Urinary bladder (tissue), 4 donors: ENCODE data around the gene DLL3. TPM values are rescaled to one million over a fixed set of nuclear protein-coding genes. Genes with fewer than 3 reads are reported as not detected.

Source experiments
- DNase-seq: peaks from one replicate; pipeline ENCODE4 v3.0.0-alpha.2; 2015; ENCODE audit errors: extremely low spot score
- H3K27ac ChIP-seq: one replicate; pipeline ENCODE4 v1.5.1; 2013; ENCODE audit warnings: low read depth, mild to moderate bottlenecking, moderate library complexity
- H3K36me3 ChIP-seq: one replicate; pipeline ENCODE4 v1.6.1; 2013; ENCODE audit warnings: mild to moderate bottlenecking, moderate library complexity; ENCODE audit not compliant: insufficient read depth
- H3K4me1 ChIP-seq: one replicate; pipeline ENCODE4 v1.6.1; 2013; ENCODE audit warnings: mild to moderate bottlenecking, moderate library complexity; ENCODE audit not compliant: insufficient read depth
- H3K4me3 ChIP-seq: one replicate; pipeline ENCODE4 v1.5.1; 2013; ENCODE audit warnings: low read depth, low read length
- WGBS: extraction: QIAGEN DNeasy Blood & Tissue Kit; methylation state at CpG from one replicate; pipeline ENCODE4 v1.1.7; 2013; 5-methylcytosine and 5-hydroxymethylcytosine counted together
- polyA plus RNA-seq: library from polyadenylated mRNA; stranded (reverse); fragments of 200-250 nt; gene quantifications from one replicate; pipeline ENCODE4 v1.2.3, GENCODE V29; 2013
- total RNA-seq: library from RNA; depleted of rRNA; stranded (reverse); fragments of >200 nt; gene quantifications from one replicate; pipeline ENCODE4 v1.2.3, GENCODE V29; 2014
- donor health status: healthy with polysubstance abuse.
- donor health status: healthy.

DLL3 gene
- total and polyA plus RNA-seq, 2 donors: not detected

DNA sequence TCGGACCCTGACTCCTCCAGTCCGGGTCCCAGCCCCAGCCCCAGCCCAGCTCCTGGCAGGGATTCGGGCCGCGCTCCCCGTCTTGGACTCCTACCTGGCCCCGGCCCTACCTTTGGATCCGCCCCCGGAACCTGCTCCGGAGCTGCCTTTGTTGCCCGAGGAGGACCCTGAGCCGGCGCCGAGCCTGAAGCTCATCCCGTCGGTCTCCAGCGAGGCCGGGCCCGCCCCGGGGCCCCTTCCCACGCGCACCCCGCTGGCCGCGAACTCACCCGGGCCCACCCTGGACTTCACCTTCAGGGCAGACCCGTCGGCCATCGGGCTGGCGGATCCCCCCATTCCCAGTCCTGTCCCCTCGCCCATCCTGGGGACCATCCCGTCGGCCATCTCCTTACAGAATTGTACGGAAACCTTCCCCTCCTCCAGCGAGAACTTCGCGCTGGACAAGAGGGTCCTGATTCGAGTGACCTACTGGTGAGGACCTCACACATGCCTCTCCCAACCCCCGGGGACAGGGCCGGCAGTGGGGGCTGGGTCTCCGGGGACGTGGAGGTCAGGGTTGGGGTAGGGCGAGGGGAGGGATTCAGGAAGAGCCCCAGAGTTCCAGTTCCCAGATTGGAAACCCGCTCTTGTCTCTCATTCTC is 16.9 kb downstream of the DLL3 start:
- 1% methylated on average over 44 of the region's 44 CpGs for whole genome bisulfite sequencing
- H3K36me3 ChIP-seq: no peaks in the 10 kb centered on the region
- peak overlapping the region; percentile 12 for H3K4me3 ChIP-seq
- H3K4me1 ChIP-seq: peaks cover 2% of the 10 kb centered on the region
- no peak for DNase-seq
- H3K27ac ChIP-seq: no peak overlapping the region

- no peak overlapping the region for H3K27ac ChIP-seq
- WGBS: 42% methylated on average over 6 of the region's 6 CpGs
- DNase-seq: no peak
- H3K4me3 ChIP-seq: no peak overlapping the region
- no peaks in the 10 kb centered on the region for H3K36me3 ChIP-seq
- peaks cover 2% of the 10 kb centered on the region for H3K4me1 ChIP-seq
Observed at GRCh38 chr19:39516270-39516669, 17.5 kb downstream of the DLL3 start.

DNA sequence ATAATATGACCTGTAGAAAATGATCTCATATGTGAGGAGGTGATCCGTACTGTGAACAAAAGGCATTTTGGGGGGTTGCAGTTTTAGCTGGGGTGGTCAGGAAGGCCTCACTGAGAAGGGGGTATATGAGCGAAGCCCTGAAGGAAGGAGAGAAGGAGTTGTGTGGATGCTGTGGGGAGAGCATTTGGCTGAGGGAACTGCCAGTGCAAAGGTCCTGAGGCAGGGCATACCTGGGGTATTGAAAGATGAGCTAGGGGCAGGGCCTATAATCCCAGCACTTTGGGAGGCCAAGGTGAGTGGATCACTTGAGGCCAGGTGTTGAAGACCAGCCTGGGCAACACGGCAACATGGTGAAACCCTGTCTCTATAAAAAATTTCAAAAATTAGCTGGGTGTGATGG is 18.7 kb downstream of the DLL3 start:
- Histone ChIP-seq H3K4me3 (no peak overlapping the region), H3K36me3 (no peaks in the 10 kb centered on the region), H3K27ac (no peak overlapping the region), H3K4me1 (peaks cover 2% of the 10 kb centered on the region)
- DNase-seq: no peak
- 60% methylated on average over 3 of the region's 3 CpGs for WGBS

DNA sequence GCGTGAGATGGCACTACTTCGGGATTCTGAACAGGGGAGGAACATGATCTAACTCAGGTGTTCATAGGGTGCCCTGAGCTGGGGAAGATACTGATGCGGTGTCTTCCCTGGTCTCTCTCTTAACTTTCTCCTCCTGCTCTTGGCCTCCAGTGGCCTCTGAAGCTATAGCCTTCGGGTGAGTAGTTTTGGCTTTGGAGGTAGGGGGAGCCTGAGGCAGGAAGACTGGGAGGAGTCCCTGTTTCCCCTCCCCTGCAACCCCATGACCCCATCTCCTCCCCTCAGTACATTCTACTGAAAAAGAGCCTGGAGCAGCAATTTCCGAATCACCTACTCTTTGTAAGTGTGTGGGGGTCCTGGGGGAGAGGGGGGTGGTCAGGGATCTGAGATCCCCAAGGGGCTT is 19.7 kb downstream of the DLL3 start:
- Histone ChIP-seq H3K27ac (no peak overlapping the region), H3K36me3 (no peaks in the 10 kb centered on the region), H3K4me1 (peaks cover 2% of the 10 kb centered on the region), H3K4me3 (no peak overlapping the region)
- 57% methylated on average over 5 of the region's 5 CpGs for WGBS
- DNase-seq: no peak

DNA sequence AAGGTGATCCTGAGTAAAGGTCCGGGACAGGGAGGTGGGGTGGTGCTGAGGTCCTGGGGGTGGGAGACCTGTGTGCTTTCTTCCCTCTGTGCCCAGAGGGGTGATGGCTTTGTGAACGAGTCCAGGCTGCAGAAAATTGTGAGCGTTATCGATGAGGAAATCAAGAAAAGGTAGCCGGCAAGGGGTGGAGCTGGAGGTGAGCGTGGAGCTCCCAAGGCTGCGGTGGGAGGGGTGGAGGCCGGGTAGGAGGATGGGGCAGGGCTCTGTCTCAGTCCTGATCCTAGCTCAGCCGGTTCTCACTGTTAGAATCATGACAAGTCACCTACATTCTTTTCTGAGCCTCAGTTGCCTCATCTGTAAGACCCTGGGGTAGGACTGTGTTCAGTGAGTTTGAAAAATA is 20.2 kb downstream of the DLL3 start:
- peaks cover 2% of the 10 kb centered on the region for H3K4me1 ChIP-seq
- H3K36me3 ChIP-seq: no peaks in the 10 kb centered on the region
- H3K27ac ChIP-seq: no peak overlapping the region
- no peak for DNase-seq
- no peak overlapping the region for H3K4me3 ChIP-seq
- 67% methylated on average over 9 of the region's 9 CpGs for WGBS

DNA sequence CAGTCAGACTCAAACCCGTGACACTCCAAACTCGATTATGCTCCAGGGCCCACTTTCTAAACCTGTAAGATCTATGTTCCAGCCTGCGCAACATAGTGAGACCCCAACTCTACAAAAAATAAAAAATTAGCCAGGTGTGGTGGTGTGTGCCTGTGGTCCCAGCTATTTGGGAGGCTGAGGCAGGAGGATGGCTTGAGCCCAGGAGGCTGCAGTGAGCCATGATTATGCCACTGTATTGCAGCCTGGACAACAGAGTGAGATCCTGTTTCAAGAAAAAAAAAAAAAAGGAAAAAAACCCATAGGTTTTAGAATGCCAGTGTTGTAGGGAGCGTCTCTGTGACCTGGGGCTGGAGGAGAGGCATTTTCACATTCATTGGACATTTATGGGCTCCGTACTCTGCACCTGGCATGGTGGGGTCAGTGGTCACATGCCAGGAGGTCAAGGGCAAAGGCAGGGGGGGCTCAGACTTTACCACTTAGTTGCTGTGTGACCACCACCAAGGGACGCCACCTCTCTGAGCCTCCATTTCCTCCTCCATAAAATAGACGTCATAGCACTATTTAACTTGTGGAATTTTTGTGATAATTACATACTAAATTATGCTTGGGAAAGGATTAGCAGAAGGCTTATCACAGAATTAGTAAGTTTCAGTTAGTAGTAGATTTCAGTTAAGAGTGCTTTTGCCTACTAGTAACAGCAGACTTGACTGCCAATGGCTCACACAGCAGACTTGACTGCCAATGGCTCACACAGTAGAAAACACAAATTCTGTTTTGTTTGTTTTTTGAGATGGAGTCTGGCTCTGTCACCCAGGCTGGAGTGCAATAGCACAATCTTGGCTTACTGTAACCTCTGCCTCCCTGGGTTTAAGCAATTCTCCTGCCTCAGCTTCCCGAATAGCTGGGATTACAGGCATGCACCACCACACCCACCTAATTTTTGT is 22.1 kb downstream of the DLL3 start:
- Histone ChIP-seq H3K4me3 (no peak overlapping the region), H3K36me3 (no peaks in the 10 kb centered on the region), H3K27ac (no peak overlapping the region), H3K4me1 (no peaks in the 10 kb centered on the region)
- 84% methylated on average over 8 of the region's 8 CpGs for WGBS
- DNase-seq: no peak

GRCh38 chr19:39524495-39524894 is 25.7 kb downstream of the DLL3 start:
- WGBS: 85% methylated on average over 8 of the region's 8 CpGs
- Histone ChIP-seq H3K36me3 (no peaks in the 10 kb centered on the region), H3K27ac (no peak overlapping the region), H3K4me3 (no peak overlapping the region), H3K4me1 (no peaks in the 10 kb centered on the region)
- no peak for DNase-seq

DNA sequence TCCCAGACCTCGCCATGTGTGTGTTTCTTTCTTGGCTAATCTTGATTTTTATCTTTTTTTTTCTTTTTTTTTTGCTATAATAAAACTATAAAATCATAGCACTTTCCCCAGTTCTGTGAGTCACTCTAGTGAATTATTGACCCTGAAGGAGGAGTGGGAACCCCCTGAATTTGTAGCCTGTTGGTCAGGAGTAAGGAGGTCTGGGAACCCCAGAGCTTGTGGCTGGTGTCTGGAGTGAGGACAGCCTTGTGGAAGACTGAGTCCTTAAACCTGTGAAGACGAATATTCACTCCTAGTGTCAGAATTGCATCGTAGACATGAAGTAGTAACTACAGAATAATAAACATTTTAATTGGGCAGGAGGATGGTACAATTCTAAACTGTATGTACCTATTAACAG is 26.5 kb downstream of the DLL3 start:
- 96% methylated on average over 3 of the region's 3 CpGs for WGBS
- H3K36me3 ChIP-seq: no peaks in the 10 kb centered on the region

GRCh38 chr19:39531834-39532232 is 33.1 kb downstream of the DLL3 start:
- no peaks in the 10 kb centered on the region for H3K36me3 ChIP-seq
- no peak overlapping the region for H3K27ac ChIP-seq
- peak overlapping the region; percentile 69 for H3K4me3 ChIP-seq
- H3K4me1 ChIP-seq: no peaks in the 10 kb centered on the region
- 24% methylated on average over 14 of the region's 14 CpGs for WGBS
- DNase-seq: no peak

More for the DNA sequence above, 26.5 kb downstream of the DLL3 start:
- no peak overlapping the region for H3K27ac ChIP-seq
- DNase-seq: no peak
- H3K4me3 ChIP-seq: no peak overlapping the region
- H3K4me1 ChIP-seq: no peaks in the 10 kb centered on the region

DNA sequence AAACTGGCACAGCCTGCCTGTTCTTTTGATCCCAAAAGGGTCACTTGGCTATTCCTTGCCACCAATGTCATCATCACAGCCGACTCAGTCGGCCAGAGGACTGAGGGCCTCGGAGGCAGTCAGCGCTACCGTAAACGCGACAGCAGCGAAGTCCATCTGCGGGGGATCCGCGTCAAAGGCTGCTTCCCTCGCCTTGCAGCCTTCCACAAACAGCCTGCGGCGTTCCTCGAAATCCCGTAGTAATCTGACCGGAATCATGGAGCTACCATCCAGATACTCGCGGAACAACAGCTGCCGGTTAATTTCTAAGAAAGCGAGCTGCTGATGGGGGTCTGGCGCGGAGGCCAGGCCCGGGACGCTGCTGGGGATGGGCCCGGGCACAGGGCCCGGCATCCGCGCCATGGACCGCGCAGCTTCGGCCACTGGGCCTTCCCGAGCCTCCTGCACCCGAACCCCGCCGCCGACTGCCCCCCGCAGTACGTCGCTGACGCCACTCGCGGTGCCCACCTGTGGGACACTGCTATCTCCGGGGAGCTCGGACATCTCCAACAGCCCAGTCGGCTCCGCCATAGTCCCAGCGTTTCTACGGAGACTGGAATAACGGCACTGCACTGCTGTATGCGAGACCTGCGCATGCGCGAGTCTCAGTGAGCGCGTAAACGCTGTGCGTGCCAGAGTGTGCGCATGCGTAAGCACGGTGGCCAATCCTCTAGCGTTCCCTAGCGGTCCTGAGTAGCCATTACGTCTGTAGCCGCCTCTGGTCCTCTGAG is 33.7 kb downstream of the DLL3 start, which contains the start of gene EID2B:
EID2B (minus strand) TSS at position 620 of the 770 bp plus-strand sequence; CDS start at position 570, 50 bp downstream.
- under 1% methylated on average over 65 of the region's 65 CpGs for WGBS
- peak; percentile 94 for DNase-seq

GRCh38 chr19:39533003-39533512 is 34.3 kb downstream of the DLL3 start:
- Histone ChIP-seq H3K36me3 (no peaks in the 10 kb centered on the region), H3K27ac (no peak overlapping the region), H3K4me3 (peak overlapping the region; percentile 69), H3K4me1 (no peaks in the 10 kb centered on the region)
- 22% methylated on average over 12 of the region's 12 CpGs for WGBS
- no peak for DNase-seq

More for the DNA sequence above, 33.7 kb downstream of the DLL3 start, which contains the start of gene EID2B:
- Histone ChIP-seq H3K27ac (peak within 1 kb of the TSS; percentile 11), H3K4me1 (no peaks in the 10 kb centered on the region), H3K36me3 (no peaks in the 10 kb centered on the region), H3K4me3 (peak within 1 kb of the TSS; percentile 69)

DNA sequence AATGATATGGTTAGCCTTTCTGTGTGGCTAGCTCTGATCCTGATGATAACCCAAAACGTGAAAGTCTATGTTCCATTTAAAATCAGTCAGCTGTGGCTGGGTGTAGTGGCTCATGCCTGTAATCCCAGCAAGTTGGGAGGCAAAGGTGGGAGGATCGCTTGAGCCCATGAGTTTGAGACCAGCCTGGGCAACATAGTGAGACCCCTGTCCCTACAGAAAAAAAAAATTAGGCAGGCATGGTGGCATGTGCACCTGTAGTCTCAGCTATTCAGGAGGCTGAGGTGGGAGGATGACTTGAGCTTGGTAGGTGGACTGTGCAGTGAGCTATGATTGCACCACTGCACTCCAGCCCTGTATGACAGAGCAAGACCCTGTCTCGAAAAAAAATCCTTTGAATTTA is 35.0 kb downstream of the DLL3 start:
- WGBS: 74% methylated on average over 3 of the region's 3 CpGs
- H3K4me1 ChIP-seq: no peaks in the 10 kb centered on the region

DNA sequence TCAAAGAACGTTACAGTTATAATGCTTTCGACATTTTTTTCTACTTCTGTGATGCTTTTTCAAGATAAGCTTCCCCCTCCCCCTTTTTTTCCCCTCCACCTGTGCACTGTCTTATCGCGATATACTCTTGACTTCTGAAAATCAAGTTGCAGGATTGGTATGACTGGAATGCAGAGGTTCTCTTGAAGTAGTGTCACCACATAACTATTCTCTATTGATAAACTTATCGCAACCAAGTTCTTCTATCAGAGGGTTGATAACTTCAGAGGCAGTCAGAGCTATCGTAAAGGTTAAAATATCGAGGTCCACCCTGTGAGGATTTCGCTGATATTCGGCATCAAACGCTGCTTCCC is 40.4 kb downstream of the DLL3 start:
- H3K36me3 ChIP-seq: no peaks in the 10 kb centered on the region
- peak overlapping the region; percentile 96 for H3K27ac ChIP-seq
- DNase-seq: no peak
- H3K4me1 ChIP-seq: no peaks in the 10 kb centered on the region
- peak overlapping the region; percentile 91 for H3K4me3 ChIP-seq
- WGBS: 2% methylated on average over 10 of the region's 10 CpGs

More for the DNA sequence above, 35.0 kb downstream of the DLL3 start:
- no peaks in the 10 kb centered on the region for H3K36me3 ChIP-seq
- no peak overlapping the region for H3K4me3 ChIP-seq
- DNase-seq: no peak
- H3K27ac ChIP-seq: no peak overlapping the region
